Activated B cell treated with CpG ODN at 0.5 μM for 24 hours (primary cell): ENCODE results near the gene PWWP2B. TPM values are rescaled to one million over a fixed set of nuclear protein-coding genes. Genes with fewer than 3 reads are reported as not detected.

Source experiments
- ATAC-seq: fragments of 200-7000 bp; cut with Tn5 transposase; one replicate; pipeline ENCODE4 v1.10.0; 2021; ENCODE audit warnings: low read depth, mild to moderate bottlenecking, moderate library complexity
- CTCF ChIA-PET: fragments of 350-600 bp; sonication (Branson Sonifier 250); formaldehyde crosslinking; loops from one replicate; lab custom pipeline; 2021; ENCODE audit warnings: antibody characterized with exemption; lab: Charles Lee
- POLR2A ChIA-PET: fragments of 350-600 bp; sonication (Branson Sonifier 250); formaldehyde crosslinking; loops from one replicate; lab custom pipeline; 2021; ENCODE audit warnings: antibody characterized with exemption; lab: Charles Lee
- DNase-seq: peaks from one replicate; pipeline ENCODE4 v3.0.0; 2022
- H3K27ac Mint-ChIP-seq: one replicate; pipeline ENCODE4 v1.8.0; 2020; ENCODE audit warnings: mixed read lengths
- H3K27me3 Mint-ChIP-seq: one replicate; pipeline ENCODE4 v1.8.0; 2021; ENCODE audit warnings: mixed read lengths
- H3K36me3 Mint-ChIP-seq: one replicate; pipeline ENCODE4 v1.8.0; 2021; ENCODE audit warnings: low read depth, mixed read lengths
- H3K4me1 Mint-ChIP-seq: one replicate; pipeline ENCODE4 v1.8.0; 2021; ENCODE audit warnings: mixed read lengths
- H3K4me3 Mint-ChIP-seq: one replicate; pipeline ENCODE4 v1.8.0; 2020; ENCODE audit warnings: mild to moderate bottlenecking, mixed read lengths
- H3K9me3 Mint-ChIP-seq: one replicate; pipeline ENCODE4 v1.8.0; 2020; ENCODE audit warnings: mixed read lengths
- CTCF ChIP-seq: fragments of 200-600 bp; IDR thresholded peaks from one replicate; pipeline ENCODE4 v1.8.0; 2022; ENCODE audit warnings: antibody characterized with exemption, mild to moderate bottlenecking
- intact Hi-C: fragments of 100-400 bp; cut with micrococcal nuclease; formaldehyde crosslinking; loops from one replicate; pipeline ENCODE4 v1.15.1; 2024
- total RNA-seq: library from RNA; stranded (reverse); gene quantifications from 2 replicates; pipeline ENCODE4 v1.2.3, GENCODE V29; 2022

PWWP2B gene
- total RNA-seq, 1 donor from 2014 or later: 13.4 TPM

GRCh38 chr10:132443605-132443982, 46.6 kb downstream of the PWWP2B start:
- POLR2A ChIA-PET: interaction anchor here (0.9 to 2.3 kb wide), 5 partner anchors 9 to 111 kb away, joined by 3 to 11 read pairs (median 4); partner anchors contain the start of genes LRRC27 and PWWP2B
- peaks cover 46% of the 10 kb centered on the region for H3K4me1 Mint-ChIP-seq
- intact Hi-C loops: loop anchor here (1.0 kb wide), 2 partner anchors 10 to 21 kb away; no protein-coding TSS in a partner anchor
- H3K36me3 Mint-ChIP-seq: no peaks in the 10 kb centered on the region
- H3K9me3 Mint-ChIP-seq: no peaks in the 10 kb centered on the region
- no peak overlapping the region for H3K4me3 Mint-ChIP-seq
- CTCF ChIA-PET: interaction anchor here (0.8 to 1.6 kb wide), 7 partner anchors 10 to 62 kb away, joined by 3 to 15 read pairs (median 5); partner anchors contain the start of gene PWWP2B
- DNase-seq (peak; percentile 57), ATAC-seq (peak; percentile 70)
- no peak overlapping the region for H3K27ac Mint-ChIP-seq
- TF ChIP-seq CTCF: no peak
- no peaks in the 10 kb centered on the region for H3K27me3 Mint-ChIP-seq

- ChIA-PET CTCF (interaction anchor here (1.1 to 1.6 kb wide), 7 partner anchors 10 to 63 kb away, joined by 3 to 15 read pairs (median 5); partner anchors contain the start of gene PWWP2B), POLR2A (interaction anchor here (0.9 to 2.3 kb wide), 6 partner anchors 10 to 112 kb away, joined by 3 to 11 read pairs (median 4); partner anchors contain the start of genes LRRC27 and PWWP2B)
Measured at GRCh38 chr10:132443983-132444876, 47.2 kb downstream of the PWWP2B start.

GRCh38 chr10:132444877-132445351, 47.9 kb downstream of the PWWP2B start:
- Mint-ChIP-seq H3K9me3 (no peaks in the 10 kb centered on the region), H3K27me3 (no peaks in the 10 kb centered on the region), H3K4me3 (no peak overlapping the region), H3K4me1 (peaks cover 42% of the 10 kb centered on the region), H3K27ac (peak overlapping the region; percentile 4), H3K36me3 (no peaks in the 10 kb centered on the region)
- ChIA-PET POLR2A (interaction anchor here (0.6 to 1.2 kb wide), 2 partner anchors 20 to 23 kb away, joined by 3 read pairs; no protein-coding TSS in a partner anchor), CTCF (interaction anchor here (1.5 kb wide), 1 partner anchor 23 kb away, joined by 4 read pairs; no protein-coding TSS in a partner anchor)
- intact Hi-C loops: no loop called here
- DNase-seq (no peak), ATAC-seq (no peak)
- TF ChIP-seq CTCF: no peak

More at GRCh38 chr10:132443983-132444876, 47.2 kb downstream of the PWWP2B start:
- Mint-ChIP-seq H3K36me3 (no peaks in the 10 kb centered on the region), H3K4me1 (peaks cover 44% of the 10 kb centered on the region), H3K27me3 (no peaks in the 10 kb centered on the region), H3K4me3 (no peak overlapping the region), H3K27ac (peak overlapping the region; percentile 53), H3K9me3 (no peaks in the 10 kb centered on the region)
- intact Hi-C loops: loop anchor here (1.0 kb wide), 2 partner anchors 9 to 22 kb away; no protein-coding TSS in a partner anchor
- ATAC-seq (no peak), DNase-seq (no peak)
- no peak for TF ChIP-seq CTCF

- TF ChIP-seq CTCF: no peak
- ChIA-PET POLR2A (interaction anchor here (0.6 to 4.0 kb wide), 6 partner anchors 11 to 53 kb away, joined by 3 to 40 read pairs (median 4); partner anchors contain the start of gene PWWP2B), CTCF (interaction anchor here (1.0 to 1.5 kb wide), 6 partner anchors 11 to 239 kb away, joined by 3 to 6 read pairs (median 4); no protein-coding TSS in a partner anchor)
- Mint-ChIP-seq H3K4me1 (peaks cover 42% of the 10 kb centered on the region), H3K27me3 (no peaks in the 10 kb centered on the region), H3K9me3 (no peaks in the 10 kb centered on the region), H3K4me3 (no peak overlapping the region), H3K36me3 (no peaks in the 10 kb centered on the region), H3K27ac (peak overlapping the region; percentile 4)
- DNase-seq (no peak), ATAC-seq (no peak)
- intact Hi-C loops: loop anchor here (1.0 kb wide), 2 partner anchors 49 to 57 kb away; no protein-coding TSS in a partner anchor
Measured at GRCh38 chr10:132445516-132446194, 48.7 kb downstream of the PWWP2B start.
